Esophagus squamous epithelium (tissue), 4 donors: ENCODE measurements around the gene ST7.

Experiments used
- POLR2A ChIP-seq, 4 donors: fragments of 450-650 bp; IDR thresholded peaks; one replicate each; pipeline ENCODE4 v1.6.1; 2017; ENCODE audit warnings: antibody characterized with exemption in 4 of 4, mild to moderate bottlenecking in 4 of 4, moderate library complexity in 3 of 4
- TF ChIP-seq, protein P1 (sequence below), 6 experiments: fragments of 450-650 bp in 4 of 6; fragments of 200-600 bp in 2 of 6; sonication (generic) in 2 of 6; IDR thresholded peaks; one replicate each; pipeline ENCODE4 v1.5.1; 2016 to 2019; ENCODE audit warnings: antibody characterized with exemption in 6 of 6, mild to moderate bottlenecking in 4 of 6, moderate library complexity in 4 of 6

DNA sequence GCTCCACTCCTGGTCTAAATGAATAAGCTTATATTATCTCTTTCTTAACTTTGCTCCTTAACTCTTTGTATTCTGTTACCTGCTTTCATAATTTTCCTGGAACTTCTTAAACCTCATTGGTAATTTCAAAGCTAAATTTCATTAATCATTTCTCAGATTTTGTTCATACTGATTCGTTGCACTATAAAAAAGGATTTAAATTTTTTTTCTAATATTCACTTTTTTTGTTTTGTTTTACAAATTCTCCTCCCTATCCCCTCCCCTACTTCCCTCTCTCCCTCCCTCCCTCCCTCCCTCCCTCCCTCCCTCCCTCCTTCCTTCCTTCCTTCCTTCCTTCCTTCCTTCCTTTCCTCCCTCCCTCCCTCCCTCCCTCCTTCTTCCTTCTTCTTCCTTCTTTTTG lies 14.7 kb downstream of the ST7 start:
- TF ChIP-seq, protein P1, sequence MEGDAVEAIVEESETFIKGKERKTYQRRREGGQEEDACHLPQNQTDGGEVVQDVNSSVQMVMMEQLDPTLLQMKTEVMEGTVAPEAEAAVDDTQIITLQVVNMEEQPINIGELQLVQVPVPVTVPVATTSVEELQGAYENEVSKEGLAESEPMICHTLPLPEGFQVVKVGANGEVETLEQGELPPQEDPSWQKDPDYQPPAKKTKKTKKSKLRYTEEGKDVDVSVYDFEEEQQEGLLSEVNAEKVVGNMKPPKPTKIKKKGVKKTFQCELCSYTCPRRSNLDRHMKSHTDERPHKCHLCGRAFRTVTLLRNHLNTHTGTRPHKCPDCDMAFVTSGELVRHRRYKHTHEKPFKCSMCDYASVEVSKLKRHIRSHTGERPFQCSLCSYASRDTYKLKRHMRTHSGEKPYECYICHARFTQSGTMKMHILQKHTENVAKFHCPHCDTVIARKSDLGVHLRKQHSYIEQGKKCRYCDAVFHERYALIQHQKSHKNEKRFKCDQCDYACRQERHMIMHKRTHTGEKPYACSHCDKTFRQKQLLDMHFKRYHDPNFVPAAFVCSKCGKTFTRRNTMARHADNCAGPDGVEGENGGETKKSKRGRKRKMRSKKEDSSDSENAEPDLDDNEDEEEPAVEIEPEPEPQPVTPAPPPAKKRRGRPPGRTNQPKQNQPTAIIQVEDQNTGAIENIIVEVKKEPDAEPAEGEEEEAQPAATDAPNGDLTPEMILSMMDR (IDR thresholded peaks at IDR 0.05): no peak
- TF ChIP-seq POLR2A (IDR thresholded peaks at IDR 0.05): no peak
